Glomerular endothelial cell (primary cell): ENCODE data around the gene CRIM1. TPM values are rescaled to one million over a fixed set of nuclear protein-coding genes. Genes with fewer than 3 reads are reported as not detected.

Experiments used
- DNase-seq: peaks from one replicate; pipeline ENCODE4 v3.0.0-alpha.2; 2011; ENCODE audit warnings: low read depth, low spot score; ENCODE audit errors: extremely low read depth
- total RNA-seq: library from RNA; depleted of rRNA; stranded (reverse); fragments of >200 nt; gene quantifications from 2 replicates; pipeline ENCODE4 v1.2.3, GENCODE V29; 2015

Gene CRIM1
- total RNA-seq, 1 donor from 2014 or later = 618 TPM

DNA sequence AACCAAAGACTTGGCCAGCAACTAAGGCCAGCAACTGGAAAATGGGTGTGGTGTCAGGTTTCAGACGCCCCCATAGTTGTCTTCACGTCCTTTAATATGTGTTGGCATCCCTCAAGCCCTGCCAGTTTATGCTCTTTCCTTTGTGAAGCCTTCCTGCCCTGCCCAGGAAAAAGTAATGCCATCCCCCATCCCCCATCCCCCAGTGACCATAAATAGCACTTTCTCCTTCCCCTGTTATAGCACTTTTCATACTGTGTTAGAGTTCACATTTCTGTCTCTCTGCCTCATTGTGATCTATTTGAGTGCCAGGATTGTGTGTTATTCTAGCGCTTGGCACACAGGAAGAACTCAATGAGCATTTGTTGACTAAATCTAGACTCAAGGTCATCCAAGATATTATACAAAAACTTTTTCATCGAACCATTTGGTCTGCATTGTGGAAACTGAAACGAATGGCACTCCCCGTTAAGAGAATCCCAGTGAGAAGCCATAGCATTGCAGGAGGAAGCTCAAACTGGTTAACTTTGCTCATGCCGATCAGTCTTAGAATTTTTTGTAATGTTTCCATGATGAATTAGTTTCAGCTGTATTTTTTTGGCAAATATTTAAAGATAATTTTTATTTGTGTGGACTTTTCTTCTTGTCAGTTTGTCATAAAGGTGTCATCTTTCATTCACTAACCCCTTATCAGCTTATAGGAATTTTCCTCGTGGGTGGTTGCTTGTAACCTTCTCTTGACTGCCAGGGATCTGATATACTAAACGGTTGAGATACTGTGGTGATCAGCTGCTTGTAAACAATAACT, 15.7 kb downstream of the CRIM1 start:
- no peak for DNase-seq

DNA sequence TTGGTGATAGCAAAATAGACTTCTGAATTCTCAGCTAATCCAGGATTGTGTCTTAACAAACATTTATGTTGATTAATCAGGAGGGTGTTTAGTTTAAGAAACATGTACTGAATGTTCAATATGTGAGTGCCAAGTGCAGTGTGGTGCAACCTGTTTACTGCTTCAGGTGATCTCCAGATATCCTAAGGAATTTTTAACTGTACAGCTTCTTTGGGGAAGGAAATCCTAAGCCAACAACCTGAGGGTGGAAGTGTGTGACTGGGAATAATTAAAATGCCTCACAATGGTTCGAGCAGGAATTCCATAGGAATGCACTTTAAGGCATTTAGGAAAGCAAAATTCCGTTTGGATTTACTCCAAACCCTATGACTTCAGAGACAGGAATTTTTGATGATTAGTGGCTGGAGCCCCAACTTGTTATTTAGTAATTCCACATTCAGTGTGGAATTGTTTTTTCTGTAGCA, 16.4 kb downstream of the CRIM1 start:
- DNase-seq = peak; percentile 81

DNA sequence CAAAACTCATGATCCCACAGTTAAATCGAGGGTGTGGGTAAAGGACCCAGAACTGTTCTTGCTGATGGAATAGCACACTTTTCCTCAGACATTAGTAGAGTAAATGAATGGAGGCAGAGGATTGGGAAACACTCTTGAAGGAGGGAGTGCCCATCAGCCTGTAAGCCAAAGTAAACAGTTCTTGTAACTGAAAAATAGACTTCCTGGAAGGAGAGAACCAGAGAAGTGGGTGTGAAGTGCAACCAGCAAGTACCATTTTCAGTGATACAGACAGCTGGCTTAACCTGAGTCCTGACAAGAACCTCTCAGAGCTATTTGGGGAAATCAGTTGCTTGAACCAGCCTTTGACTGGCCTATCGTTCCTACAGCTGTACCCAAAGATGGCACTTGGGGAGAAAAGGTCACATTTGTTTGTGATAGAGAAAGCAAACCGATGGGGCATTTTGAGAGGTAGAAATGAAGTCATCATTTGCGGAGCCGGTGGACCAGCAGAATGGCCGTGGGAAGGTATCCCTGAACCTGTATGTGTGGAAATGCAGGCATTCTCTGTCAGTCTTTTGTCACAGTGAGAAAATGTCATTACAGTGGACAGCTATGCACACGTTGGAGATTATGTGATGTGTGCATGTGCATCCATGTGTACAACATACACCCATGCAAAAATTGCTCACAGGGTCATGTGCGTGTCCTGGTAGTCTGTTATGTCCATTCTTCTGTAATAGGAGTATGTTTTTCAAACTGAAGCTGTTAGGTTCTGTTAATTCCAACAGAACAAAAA, 17.8 kb downstream of the CRIM1 start:
- DNase-seq = no peak

DNA sequence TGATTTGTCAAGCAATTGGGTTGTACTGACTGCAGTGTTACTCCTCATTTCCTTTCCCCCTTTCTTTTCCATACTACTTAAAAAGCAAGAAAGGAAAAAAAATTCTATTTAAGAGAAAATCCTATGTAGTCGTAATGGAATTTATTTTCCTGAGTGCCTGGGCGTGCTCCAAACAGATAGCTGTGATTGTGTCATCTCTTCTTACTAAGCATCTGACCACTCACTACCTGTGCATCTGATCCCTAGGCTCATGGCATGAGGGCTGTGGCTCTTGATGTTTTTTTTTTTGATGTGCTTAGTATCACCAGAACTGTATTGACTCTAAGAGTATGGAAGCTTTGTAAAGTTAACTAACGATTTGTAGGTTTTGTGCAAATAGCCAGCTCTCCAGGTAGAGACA, 19.0 kb downstream of the CRIM1 start:
- no peak for DNase-seq

DNA sequence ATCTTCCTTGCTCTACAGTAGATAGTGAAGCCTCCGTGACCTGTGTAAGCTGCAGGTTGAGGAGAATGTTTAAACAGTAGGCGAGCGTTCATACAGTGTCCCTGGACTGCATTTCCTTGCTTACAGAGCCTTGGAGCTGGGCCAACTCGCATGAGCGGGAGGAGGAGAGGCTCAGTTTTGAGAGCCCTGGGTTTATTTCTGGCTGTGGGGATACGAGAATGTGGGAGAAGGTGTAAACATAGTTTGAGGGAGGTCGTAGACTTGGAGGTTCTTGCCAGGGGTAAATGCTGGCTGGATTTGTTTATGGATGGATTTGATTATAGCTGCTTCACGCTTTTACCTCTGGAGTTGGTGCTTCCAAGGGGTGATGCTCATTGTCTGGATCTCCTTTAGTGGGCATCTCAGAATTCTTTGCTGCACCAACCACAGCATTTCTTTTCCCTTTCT, 20.8 kb downstream of the CRIM1 start:
- no peak for DNase-seq

DNA sequence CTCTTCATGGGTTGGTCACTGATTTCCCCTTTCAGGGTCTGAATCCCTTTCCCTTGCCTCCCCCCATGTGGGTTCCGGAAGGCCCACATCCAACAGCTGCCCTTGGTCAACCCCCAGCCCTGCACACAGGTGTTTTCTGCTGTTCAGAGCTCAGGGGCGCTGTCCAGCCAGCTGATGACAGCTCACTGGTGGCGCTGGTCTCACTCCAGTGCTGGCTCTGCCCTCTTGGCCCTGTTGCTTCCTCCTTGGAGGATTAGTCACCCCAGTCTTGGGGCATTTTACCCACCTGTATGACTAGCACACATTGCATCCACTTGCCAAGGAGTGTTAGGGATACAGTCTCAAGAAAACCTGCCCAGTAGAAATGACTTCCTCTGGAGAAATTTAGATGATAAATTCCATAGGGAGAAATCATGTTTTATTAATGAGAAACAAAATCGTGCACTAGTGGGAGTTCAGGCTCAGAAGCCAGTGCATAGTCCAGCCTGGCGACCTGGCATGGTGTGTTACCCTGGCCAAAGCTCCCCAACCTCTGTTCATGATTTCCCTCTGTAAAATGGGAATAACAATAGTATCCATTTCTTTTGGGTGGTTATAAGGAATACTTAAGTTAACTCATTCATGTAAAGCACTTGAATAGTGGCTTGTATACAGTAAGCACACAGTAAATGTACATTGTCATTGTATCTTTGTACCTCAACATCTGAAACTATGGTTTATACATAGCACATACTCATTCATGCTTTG, 21.6 kb downstream of the CRIM1 start:
- no peak for DNase-seq

DNA sequence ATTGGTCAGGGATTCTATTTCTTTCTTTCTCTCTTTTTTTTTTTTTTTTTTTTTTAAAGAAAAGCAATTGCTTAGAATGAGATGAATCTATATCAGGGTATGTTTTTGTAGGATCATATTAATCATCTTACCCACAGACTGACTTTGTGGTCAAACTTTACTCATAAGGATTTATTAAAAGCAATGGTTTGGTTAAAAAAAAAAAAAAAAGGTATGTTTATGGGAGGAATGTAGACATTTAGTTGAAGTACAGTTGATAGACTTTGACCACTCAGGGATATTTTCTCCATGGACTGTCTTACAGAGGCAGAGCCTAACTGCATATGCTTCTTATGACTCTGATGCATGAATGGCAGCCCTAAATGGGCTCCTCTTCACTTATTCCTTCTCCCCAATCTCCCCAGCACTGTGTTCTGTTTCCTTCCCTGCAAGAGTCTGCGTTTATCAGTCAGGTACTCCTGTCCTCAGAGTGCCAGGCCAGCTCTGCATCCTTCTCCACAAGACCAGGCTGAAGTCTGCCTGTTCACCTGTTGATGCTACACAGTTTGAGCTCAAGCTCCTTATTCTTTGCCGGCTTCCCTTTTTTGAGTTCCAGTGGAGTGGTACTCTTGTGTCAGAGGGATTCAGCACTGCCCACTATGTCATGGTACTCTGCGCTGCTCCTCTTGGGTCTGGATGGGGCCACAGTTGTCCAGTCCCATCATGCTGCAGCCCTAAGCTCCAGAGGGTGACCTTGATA, 24.3 kb downstream of the CRIM1 start:
- no peak for DNase-seq

DNA sequence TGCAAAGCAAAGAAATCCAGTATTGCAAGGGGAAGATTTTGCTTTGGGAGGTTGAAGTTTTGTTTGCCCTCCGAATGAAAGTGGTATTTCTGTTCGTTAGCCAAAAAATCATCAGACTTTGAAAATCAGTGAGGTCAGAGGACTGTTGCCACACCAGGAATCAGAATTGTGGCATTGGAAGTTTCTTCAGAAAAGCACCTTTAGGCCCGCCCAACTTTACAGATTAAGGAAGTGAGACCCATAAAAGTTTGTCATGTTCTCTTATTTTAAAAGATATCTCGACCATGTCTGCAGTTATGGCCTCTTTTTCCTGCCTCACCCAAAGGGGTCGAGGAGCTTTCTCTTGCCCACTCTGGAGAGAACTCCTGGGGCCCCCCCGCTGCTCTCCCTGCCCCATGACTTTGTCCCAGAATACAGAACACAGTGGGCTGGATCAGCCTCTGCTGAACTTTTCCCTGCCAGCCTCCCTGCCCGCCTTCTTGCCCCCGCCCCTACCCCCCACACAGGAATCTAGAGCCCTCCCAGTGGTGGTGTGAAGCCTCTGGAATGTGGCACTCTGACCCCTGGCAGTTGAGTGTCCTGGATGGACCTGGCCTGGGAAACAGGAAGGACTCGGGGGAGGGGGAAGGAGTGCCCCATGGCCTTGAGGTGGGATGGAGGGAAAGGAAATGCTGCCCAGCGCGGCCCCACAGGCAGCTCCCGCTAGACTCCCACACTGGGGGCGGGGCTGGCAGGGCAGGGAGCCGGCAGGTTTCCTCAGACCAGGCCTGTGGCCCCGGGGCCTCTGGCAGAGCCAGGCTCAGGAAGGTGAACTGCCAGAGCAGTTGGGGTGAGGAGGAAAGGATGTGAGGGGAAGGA, 25.3 kb downstream of the CRIM1 start:
- DNase-seq = no peak

DNA sequence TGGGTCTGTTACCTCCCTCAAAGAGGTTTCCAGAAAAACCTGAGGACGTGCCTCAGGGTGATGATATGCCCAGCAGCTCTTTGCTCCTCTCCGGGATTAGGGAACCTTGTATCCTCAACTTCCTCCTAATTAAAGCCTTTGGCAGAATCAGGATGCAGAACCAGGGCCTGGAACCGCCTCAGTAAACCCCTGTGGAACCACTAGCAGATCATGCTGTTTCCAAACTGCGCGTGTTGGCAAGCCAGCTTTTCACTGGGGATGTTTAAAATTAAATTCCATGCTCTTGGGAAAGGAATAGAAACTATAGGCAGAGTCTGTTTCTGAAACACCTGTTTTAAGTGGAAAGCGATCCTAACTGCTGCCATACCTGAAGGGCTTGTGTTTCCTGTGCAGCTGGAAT, 26.4 kb downstream of the CRIM1 start:
- DNase-seq = no peak

DNA sequence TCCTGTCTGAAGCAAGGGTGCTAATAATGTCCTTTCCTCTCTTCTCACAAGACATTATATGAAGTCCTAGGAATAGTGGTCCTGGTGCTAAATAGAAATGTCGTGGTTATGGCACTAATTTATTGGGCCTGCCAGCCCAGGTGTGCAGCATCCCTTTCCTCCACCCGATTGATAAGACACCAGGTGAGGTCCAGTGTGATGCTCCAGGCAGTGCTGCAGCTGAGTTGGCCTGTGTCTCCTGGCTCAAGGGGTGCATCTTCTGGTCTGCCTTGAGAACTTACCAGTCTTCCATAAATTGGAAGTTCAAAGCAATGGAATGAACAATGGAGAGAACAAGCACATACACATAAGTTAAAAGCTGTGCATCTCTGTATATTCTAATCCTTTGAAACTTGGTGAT, 26.9 kb downstream of the CRIM1 start:
- no peak for DNase-seq

DNA sequence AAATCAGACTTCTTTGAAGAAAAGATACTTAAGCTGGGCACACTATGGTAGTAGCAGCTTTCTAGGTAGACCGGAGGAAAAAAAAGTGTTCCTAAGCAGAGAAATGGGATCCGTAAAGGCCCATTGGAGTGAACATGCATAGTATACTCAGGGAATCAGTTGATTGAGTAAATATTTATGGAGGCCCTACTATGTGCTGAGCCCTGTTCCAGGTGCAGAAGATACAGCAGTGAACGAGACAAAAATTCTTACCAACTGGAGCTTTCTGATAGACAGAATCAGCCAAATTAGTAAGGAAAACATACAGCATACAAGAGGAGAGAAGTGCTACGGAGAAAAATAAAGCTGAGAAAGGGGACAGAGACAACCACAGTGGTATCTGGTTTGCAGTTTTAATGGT, 28.1 kb downstream of the CRIM1 start:
- DNase-seq = no peak

DNA sequence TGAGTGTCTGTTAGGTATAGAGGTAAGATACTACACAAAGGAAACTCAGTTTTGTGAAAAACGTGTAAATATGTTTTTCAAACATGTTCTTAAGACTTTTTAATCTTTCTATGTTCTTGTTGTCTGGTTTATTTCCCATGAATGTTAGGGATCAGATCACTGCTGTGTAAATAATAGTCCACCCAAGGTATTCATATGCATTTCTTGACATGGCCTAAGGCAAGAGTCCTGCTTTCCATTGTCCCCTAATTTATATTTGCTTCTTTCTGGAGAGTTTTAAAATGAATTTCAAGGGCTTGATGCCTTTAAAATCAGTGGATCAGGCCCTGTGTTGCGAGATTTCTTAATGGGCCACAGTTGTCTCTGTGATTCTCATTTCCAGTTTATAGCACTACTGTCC, 28.9 kb downstream of the CRIM1 start:
- no peak for DNase-seq

DNA sequence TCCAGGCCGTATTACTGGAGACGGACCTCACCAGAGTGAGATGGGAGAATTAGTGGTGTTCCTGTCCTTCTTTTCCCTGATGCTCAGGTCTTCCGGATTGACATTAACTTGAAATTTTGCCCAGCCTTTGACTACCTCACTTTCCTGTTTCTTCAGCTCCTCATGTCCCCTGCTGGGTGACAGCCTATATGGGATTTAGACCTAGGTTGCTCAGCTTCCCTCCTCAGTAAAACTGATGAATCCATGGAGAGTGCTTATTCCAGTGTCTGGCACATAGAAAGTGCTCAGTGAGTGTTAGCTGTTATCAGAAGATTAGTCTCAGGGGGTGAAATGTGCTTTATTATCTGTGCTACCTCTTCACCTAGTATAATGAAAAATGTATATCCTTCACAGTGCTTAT, 30.0 kb downstream of the CRIM1 start:
- DNase-seq = no peak

DNA sequence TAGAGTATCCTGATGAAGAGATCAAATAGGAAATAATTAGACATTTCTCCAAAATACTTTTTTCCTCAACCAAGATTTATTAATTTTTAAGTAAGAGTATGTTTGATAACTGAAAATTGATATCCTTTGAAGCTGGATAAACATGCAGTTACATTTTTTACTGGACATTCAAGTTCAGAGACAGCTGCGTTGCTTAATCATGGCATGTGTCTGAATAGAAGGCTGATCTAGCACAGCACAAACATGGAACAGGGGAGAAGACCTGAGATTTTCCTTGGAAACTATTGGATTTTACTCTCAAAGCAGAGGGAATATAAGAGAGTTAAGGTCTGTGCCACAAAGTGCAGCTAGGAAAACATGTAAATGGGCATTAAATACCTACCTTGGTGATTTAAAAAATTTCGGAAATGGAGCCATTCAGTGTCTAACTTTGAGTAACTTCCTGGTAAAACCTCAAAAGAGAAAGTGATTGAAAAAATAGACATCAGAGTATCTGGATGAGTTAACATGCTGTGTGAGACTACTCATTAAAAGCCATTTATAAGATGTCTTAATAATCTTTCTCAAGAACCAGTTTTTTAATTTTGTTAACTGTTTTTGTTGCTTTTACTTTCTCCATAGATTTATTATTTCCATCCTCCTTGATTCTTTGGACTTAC, 31.8 kb downstream of the CRIM1 start:
- DNase-seq = no peak

DNA sequence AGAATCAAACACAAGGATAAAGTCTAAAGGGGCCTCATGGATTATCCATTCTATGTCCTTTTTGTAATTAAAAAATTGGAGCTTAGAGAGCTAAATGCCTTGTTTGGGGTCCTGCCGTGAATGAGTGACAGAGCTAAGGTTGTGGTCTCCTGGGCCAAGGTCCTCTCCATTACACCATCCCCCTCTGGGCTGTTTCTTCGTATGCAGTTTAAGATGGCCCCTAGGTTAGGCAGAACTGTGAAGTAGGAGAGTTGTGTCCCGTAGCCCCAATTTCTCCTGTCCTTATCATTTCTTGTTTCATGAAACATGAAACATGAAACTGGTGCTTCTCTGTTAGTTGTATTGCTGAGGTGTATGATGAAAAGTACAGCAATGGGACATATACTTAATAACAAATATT, 32.9 kb downstream of the CRIM1 start:
- no peak for DNase-seq

DNA sequence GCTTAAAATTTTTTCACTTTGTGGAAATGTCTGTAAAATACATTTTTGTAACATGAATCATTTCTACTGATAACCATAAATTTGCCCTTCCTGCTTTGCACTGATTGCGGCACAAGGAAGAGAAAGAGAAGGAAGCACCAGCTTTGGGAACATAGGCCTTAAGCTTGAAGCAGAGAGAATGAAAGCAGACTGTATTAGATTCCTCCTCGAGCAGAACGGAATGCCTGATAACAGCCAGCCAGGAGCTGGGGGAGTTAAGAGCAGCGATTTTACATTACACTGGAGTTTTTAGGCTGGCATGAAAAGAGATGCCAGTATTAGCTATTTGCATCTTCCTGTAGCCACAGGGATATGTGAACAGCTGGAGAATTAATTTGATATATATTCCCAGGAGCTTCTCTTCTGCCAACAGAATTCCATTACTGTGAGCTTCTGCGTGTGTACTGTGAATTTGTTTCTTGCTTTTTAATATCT, 33.5 kb downstream of the CRIM1 start:
- no peak for DNase-seq

DNA sequence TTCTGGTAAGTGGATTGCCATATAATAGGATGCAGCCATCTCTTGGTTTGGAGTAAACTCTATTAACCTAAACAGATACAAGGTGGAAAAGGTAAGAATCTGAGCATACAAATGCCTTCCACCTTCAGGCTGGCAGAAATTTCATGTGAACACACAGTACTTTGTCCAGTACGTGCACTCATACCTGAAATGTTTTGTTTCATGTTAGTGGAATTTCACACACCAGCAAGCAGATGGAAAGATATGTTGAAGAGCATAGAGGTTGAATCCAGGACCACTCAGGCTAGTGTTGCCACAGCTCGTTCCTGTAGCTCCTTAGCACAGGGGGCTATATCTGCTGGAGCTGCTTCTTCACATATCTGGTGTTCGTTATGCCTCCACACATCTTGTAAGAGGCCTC, 34.0 kb downstream of the CRIM1 start:
- DNase-seq = no peak

DNA sequence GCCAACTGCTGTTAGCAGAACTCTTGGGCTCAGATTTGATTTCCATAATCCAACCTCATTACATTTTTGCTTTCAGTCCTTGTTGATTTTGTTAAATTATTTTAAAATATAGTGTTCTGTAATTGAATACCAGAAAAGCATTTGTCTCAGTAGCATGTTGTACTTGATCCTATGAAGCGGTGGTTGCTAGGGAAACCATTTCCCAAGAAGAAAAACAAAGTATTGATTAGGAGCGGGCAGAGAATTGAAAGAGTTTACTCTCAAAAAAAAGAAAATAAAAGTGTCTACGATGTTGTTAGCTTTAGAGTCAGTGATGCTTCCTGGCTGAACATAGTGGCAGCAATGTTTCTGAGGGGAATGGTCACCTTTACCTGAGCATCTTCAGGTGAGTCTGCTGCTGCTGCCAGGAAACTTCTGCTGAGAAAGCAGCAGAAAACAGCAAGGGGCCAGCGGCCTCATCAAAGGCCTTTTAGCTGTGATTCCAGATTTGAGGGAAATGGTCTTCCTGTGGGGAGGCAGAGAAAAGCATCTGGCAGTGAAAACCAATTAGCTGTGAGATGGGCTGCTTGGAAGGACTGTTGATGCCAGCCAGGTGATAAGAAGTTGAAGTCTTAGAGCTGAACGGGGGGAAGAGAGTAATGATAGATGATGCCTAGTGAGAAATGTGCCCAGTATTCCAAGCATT, 37.1 kb downstream of the CRIM1 start:
- no peak for DNase-seq
